HEK293T (cell line): ENCODE measurements around the gene SIX4.

Experiments used
- SUZ12 ChIP-seq: fragments of 450-650 bp; IDR thresholded peaks from 2 replicates; pipeline ENCODE4 v1.6.1; 2016; ENCODE audit warnings: mild to moderate bottlenecking
- TARDBP ChIP-seq: fragments of 450-650 bp; IDR thresholded peaks from 2 replicates; pipeline ENCODE4 v1.6.1; 2016
- ZNF384 ChIP-seq: fragments of 450-650 bp; IDR thresholded peaks from 2 replicates; pipeline ENCODE4 v1.6.1; 2016

GRCh38 chr14:60710494-60710893, 13.7 kb downstream of the SIX4 start:
- no peak for TF ChIP-seq TARDBP
- no peak for TF ChIP-seq ZNF384
- no peak for TF ChIP-seq SUZ12
